Prostate gland (tissue), 2 donors: Measurements from ENCODE around the gene CDC7.

Source experiments
- CTCF ChIP-seq, 4 experiments: fragments of 200-600 bp in 2 of 4; fragments of 450-650 bp in 2 of 4; sonication (generic) in 2 of 4; IDR thresholded peaks; 1 replicate in 3 of 4; 2 replicates in 1 of 4; pipeline ENCODE4 v1.5.1; 2016 to 2019; ENCODE audit warnings: antibody characterized with exemption in 4 of 4, mild to moderate bottlenecking in 2 of 4, moderate library complexity in 2 of 4
- POLR2A ChIP-seq: fragments of 450-650 bp; IDR thresholded peaks from one replicate; pipeline ENCODE4 v1.6.1; 2016; ENCODE audit warnings: antibody characterized with exemption, mild to moderate bottlenecking

GRCh38 chr1:91490501-91490900, 10.2 kb upstream of the CDC7 start:
- TF ChIP-seq CTCF (IDR thresholded peaks at IDR 0.05) = no peak
- no peak for TF ChIP-seq POLR2A
